NCI-H2171 treated with DMSO at 0.1 percent for 48 hours (cell line): ENCODE data around the gene PLA2G1B.
A peak's percentile ranks its signal among the peaks of the same experiment; 100 is the strongest.

Experiments
- DNase-seq: peaks from one replicate; lab custom pipeline; 2025; lab: John Stamatoyannopoulos, UW

Gene PLA2G1B

GRCh38 chr12:120327593-120327992, at the start of gene PLA2G1B:
PLA2G1B (minus strand) TSS chr12:120327779; CDS start chr12:120327753, 26 bp downstream.
- DNase-seq: no peak

- no peak for DNase-seq
These were observed 49.5 kb upstream of the PLA2G1B start for GRCh38 chr12:120376934-120377572.

DNA sequence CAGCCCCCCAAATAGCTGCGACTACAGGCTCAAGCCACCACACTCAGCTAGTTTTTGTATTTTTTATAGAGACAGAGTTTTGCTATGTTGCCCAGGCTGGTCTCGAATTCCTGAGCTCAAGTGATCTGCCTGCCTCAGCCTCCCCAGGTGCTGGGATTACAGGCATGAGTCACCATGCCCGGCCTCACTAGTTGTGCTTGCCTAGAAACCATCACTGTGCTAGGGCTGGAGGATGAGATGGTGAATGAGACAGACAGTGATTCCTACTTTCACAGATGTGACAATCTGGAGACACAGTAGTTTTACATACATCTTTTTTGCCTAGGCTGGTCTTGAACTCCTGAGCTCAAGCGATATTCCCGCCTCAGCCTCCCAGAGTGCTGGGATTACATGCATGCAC, 48.8 kb upstream of the PLA2G1B start:
- no peak for DNase-seq

- DNase-seq: no peak
These were observed 48.4 kb upstream of the PLA2G1B start for GRCh38 chr12:120376009-120376408.

DNA sequence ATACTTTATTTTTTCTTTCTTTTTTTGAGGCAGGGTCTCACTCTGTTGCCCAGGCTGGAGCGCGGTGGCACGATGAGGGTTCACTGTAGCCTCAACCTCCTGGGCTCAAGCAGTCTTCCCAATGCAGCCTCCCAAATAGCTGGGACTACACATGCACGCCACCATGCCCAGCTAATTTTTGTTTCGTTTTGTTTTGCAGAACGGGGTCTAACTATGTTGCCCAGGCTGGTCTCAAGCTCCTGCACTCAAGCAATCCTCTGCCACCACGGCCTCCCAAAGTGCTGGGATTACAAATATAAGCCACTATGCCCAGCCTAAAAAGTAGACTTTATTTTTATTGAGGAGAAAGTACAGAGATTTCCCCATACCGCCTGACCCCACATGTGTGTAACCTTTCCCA, 46.1 kb upstream of the PLA2G1B start:
- DNase-seq: no peak

GRCh38 chr12:120370343-120371243, 43.0 kb upstream of the PLA2G1B start:
- DNase-seq: no peak

DNA sequence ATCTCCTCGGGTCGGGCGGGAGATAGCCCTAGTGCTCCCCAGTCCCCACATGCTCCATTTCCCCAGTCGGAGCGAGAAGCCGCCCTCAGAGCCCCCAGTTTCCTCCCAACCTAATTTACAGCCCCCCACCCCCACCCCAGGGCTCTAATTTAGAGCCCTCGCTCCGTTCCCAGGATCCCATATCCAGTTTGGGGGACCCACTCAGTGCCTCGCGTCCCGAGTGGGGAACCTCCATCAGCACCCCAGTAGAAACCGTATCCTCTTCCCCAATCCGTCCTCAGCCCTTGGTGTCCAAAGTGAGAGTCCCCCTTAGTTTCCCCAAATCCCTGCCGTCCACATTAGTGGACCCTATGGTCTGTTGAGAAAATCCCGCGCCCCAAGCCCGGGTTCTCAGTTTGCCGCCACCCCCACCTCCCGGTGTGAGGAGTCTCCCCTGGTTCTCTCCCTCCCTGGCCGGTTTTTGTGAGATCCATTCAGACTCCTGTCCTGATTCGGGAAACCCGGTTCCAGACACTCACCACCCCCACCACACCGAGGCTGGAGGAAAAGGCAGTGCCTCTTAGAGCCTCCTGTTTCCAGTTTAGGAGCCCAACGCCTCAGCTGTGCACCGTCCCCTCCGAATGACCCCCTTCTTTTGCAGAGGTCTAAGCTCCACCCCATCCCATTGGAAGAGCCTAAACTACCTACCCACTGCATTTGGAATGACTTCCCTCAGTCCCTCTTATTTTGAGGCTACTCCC, 42.2 kb upstream of the PLA2G1B start:
- DNase-seq: no peak

DNA sequence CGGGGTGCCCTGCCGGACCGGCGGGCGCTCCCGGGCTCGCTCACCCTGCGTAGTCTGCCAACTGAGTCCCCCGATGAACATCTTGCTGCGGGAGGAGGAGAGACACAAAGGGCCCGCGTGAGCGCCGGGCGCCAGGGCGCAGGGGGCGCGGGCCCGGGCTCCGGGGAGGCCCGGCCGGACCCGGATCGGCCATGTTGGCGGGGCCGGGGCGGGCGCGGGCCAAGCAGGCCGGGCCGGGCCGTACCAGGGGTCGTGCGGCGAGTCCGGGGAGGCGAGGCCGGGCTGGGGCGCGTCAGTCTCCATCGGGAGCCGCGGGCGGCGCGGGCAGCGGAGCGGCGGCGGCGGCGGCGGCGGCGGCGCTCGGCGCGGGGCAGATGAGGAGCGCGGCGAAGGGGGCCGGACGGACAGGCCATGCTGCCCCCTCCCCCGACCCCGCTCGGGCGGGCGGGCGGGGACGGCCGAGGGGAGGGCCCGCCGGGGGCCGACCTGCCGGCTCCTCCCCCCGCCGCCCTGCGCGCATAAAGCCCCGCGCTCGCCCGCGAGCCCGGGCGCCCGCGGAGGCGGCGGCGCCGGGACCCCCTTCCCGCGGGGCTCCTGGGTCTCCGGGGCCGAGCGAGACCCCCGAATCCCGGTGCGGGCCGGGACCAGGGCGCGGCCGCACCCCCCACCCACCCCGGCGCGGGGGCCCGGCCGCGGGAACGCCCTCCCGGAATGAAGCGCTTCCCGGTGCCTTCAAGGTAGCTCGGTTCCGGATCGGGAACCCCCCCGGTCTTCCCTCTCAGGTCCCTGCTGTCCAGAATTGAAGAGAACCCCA, 41.4 kb upstream of the PLA2G1B start, which contains the start of gene MSI1:
Gene MSI1 (minus strand): TSS at position 376 of the 814 bp plus-strand sequence. CDS start 73 bp downstream, at position 303.
- DNase-seq: no peak

GRCh38 chr12:120367924-120368788, 40.6 kb upstream of the PLA2G1B start:
- peak; percentile 45 for DNase-seq

- DNase-seq: no peak
These were observed 39.8 kb upstream of the PLA2G1B start for GRCh38 chr12:120367233-120367923.

DNA sequence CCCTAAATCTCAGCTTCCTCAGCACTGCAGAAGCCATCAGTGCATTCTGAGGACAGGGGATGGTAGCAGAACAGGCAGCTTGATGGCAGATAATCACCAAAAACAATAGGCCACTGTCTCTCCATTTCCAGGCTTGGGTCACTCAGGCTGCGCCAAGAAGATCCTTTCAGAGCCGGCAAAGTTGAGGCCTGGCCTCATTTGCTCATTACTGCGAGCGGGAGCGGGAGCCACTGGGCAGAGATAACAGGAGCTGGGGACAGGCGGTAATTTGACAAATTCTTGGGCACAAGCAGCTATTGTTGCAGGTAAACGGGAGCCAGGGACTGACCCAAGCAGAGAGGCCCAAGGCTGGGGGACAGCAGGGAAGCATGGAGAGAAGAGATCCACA, 39.3 kb upstream of the PLA2G1B start:
- no peak for DNase-seq

DNA sequence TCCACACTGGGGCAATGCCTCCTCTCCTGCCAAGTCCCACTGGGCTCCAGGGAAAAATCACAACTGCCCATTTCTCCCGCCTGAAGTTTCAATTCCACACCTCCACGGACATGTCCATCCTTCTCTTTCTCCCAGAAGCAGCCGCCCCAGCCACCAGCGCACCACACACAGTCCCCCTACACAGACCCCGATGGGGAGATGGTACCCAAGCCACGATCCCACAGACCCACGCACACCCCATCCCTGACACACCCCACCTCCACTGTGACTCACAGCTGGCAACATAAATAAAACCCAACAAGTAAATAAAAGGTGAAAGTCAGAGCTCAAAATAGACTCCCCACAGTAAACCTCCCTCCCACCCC, 38.7 kb upstream of the PLA2G1B start:
- no peak for DNase-seq

DNA sequence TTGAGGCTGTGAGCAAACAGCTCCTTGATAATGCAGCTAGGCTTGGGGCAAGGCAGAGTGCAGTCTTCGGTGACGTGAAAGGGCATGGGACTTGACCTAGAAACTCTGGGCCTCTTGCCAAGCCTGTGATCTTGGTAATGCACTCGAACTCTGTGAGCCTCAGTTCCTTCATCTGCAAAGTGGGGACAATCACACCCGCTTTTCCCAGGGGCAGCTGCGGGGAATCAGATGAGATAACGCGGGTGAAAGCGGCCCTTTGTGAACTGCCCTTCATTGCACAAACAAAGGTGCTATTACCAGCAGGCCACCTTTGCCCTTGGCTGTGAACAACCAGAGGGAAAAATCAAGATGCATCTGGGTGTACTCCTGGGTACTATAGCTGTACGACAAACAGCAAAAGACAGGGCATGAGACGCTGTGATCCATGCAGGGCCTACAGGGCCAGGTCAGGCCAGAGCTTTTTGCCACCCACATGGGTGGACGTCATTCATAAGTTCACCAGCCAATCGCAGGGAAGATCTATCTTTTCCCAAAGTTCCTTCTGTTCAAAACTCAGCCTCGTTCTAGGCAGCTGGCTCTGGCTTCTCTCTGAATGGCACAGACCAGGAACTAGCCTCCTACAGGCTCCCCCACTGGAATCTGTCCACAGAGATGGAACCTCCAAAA, 38.2 kb upstream of the PLA2G1B start:
- no peak for DNase-seq

DNA sequence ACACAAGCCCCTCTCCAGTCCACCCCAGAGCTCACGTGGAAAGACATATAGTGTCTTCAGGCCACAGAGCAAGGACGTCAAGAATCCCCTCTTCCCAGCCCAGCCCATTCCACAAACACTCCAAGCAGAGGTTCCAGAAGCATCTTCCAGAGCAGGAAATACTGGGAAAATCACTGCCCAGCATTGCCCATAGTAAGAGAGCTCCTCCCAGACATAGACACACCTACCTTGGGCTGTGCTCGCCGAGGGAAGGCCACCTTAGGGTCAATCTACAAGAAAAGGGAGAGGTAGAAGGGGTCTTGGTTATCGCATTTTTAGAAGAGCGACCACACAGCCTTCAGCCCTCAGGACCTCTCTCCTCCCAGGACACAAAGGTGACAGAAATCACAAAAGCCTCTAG, 36.9 kb upstream of the PLA2G1B start:
- DNase-seq: no peak

DNA sequence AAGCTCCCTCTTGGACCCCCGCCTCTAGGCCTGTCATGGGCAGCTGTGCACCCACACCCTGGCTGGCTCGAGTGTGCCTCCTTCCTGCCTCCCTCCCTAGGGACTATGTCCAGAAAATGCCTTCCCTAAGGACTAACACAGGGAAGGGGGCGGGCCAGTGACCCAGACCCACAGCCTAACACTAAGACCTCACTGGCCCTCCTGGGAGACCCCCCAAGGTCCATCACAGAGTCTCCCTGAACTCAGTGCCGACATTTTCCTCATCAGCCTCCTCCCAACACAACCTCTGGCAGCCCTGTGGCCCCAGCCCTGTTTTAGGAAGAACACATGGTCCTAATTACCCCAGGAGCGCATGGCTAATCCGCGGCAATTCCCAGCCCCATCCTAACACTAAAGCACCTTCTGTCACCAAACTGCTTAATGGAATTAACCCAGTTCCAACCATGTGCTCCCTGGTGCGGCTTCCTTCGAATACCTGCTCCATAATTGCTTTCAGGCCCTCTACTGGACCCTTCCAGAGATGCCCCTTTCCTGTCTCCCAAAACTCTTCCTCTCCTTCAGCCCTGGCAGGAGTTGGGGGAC, 35.8 kb upstream of the PLA2G1B start:
- peak; percentile 85 for DNase-seq

- DNase-seq: peak; percentile 58
These were observed 35.1 kb upstream of the PLA2G1B start for GRCh38 chr12:120362516-120363273.

- peak; percentile 92 for DNase-seq
These were observed 34.1 kb upstream of the PLA2G1B start for GRCh38 chr12:120361506-120362208.

GRCh38 chr12:120359128-120359527, 31.5 kb upstream of the PLA2G1B start:
- DNase-seq: no peak
